ENCODE data around the gene SEZ6L.

Gene SEZ6L

GRCh38 chr22:26336773-26337172, 167.5 kb downstream of the SEZ6L start:
- no peak overlapping the region for H3K4me3 ChIP-seq (ENCODE audit: low read depth, low read length)
- no peaks in the 10 kb centered on the region for H3K36me3 ChIP-seq
- no peak for DNase-seq
- no peak for TF ChIP-seq CTCF (IDR thresholded peaks at IDR 0.05; ENCODE audit: low read depth, low read length)
- H3K4me1 ChIP-seq = no peaks in the 10 kb centered on the region
- no peaks in the 10 kb centered on the region for H3K27me3 ChIP-seq
- no peaks in the 10 kb centered on the region for H3K9me3 ChIP-seq

- DNase-seq = no peak
- Histone ChIP-seq H3K9me3 (no peaks in the 10 kb centered on the region), H3K27me3 (no peaks in the 10 kb centered on the region), H3K4me3 (ENCODE audit: low read depth, low read length) (no peak overlapping the region), H3K36me3 (no peaks in the 10 kb centered on the region), H3K4me1 (no peaks in the 10 kb centered on the region)
- no peak for TF ChIP-seq CTCF (IDR thresholded peaks at IDR 0.05; ENCODE audit: low read depth, low read length)
These were observed 170.5 kb downstream of the SEZ6L start for GRCh38 chr22:26339755-26340154.

- no peak for TF ChIP-seq CTCF (IDR thresholded peaks at IDR 0.05; ENCODE audit: low read depth, low read length)
- DNase-seq = no peak
These were observed 173.6 kb downstream of the SEZ6L start for GRCh38 chr22:26342745-26343410.

GRCh38 chr22:26345496-26345895, 176.2 kb downstream of the SEZ6L start:
- no peaks in the 10 kb centered on the region for H3K27me3 ChIP-seq
- no peaks in the 10 kb centered on the region for H3K36me3 ChIP-seq
- H3K4me1 ChIP-seq = no peaks in the 10 kb centered on the region
- no peak for DNase-seq
- H3K4me3 ChIP-seq (ENCODE audit: low read depth, low read length) = no peak overlapping the region
- H3K9me3 ChIP-seq = no peaks in the 10 kb centered on the region
- TF ChIP-seq CTCF (IDR thresholded peaks at IDR 0.05; ENCODE audit: low read depth, low read length) = no peak

More at GRCh38 chr22:26342745-26343410, 173.6 kb downstream of the SEZ6L start:
- no peaks in the 10 kb centered on the region for H3K36me3 ChIP-seq
- H3K27me3 ChIP-seq = no peaks in the 10 kb centered on the region
- no peaks in the 10 kb centered on the region for H3K4me1 ChIP-seq
- no peaks in the 10 kb centered on the region for H3K9me3 ChIP-seq
- no peak overlapping the region for H3K4me3 ChIP-seq (ENCODE audit: low read depth, low read length)

- Histone ChIP-seq H3K27me3 (no peaks in the 10 kb centered on the region), H3K4me1 (no peaks in the 10 kb centered on the region), H3K9me3 (no peaks in the 10 kb centered on the region), H3K4me3 (ENCODE audit: low read depth, low read length) (no peak overlapping the region), H3K36me3 (no peaks in the 10 kb centered on the region)
- no peak for TF ChIP-seq CTCF (IDR thresholded peaks at IDR 0.05; ENCODE audit: low read depth, low read length)
- DNase-seq = no peak
These were observed 179.7 kb downstream of the SEZ6L start for GRCh38 chr22:26348810-26349526.

- H3K36me3 ChIP-seq = no peaks in the 10 kb centered on the region
- H3K4me3 ChIP-seq (ENCODE audit: low read depth, low read length) = no peak overlapping the region
- no peaks in the 10 kb centered on the region for H3K9me3 ChIP-seq
- no peaks in the 10 kb centered on the region for H3K27me3 ChIP-seq
- DNase-seq = no peak
- no peaks in the 10 kb centered on the region for H3K4me1 ChIP-seq
- no peak for TF ChIP-seq CTCF (IDR thresholded peaks at IDR 0.05; ENCODE audit: low read depth, low read length)
These were observed 185.4 kb downstream of the SEZ6L start for GRCh38 chr22:26354707-26355106.

Data from BE2C (cell line).